NCI-H2107 treated with DMSO at 0.1 percent for 48 hours (cell line): ENCODE results near the gene SHMT2.
"Not testable (repeated sequence)": the region's sequence is repeated elsewhere in the genome, so short reads cannot be mapped to it uniquely, and the experiment has no call there.

Experiments
- DNase-seq: peaks from one replicate; lab custom pipeline; 2025; ENCODE audit not compliant: unreplicated experiment; lab: John Stamatoyannopoulos, UW

Gene SHMT2

GRCh38 chr12:57261428-57261865 lies 31.9 kb downstream of the SHMT2 start:
- peak; percentile 99 for DNase-seq

- no peak for DNase-seq
Measured at GRCh38 chr12:57262126-57262822, 32.8 kb downstream of the SHMT2 start.

- DNase-seq = no peak
Measured at GRCh38 chr12:57263096-57263495, 33.6 kb downstream of the SHMT2 start.

GRCh38 chr12:57266681-57267080 lies 37.2 kb downstream of the SHMT2 start:
- DNase-seq = no peak

- no peak for DNase-seq
Measured at GRCh38 chr12:57268264-57268663, 38.8 kb downstream of the SHMT2 start.

DNA sequence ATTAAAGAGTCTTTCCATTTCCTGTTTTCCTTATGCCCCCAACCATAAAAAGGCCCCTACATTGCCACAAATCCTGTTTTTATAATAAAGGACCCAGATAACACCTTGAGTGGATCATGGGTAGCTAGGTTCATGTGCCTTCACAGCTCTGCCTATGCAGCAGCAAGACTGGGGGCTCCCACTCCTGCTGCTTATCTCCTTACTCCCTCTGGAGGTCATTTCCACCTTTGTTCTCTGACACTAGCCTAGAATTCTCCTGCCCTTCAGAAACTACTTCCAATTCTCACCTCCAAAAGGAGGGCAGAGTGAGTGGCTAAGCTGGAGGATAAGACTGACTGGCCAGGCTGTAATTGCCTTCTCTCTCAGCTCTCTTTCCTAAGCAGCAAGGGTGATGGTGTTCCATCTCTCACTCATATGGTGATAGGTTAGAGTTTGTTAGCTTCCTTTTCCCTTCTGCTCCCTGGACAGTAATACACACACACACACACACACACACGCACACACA lies 41.5 kb downstream of the SHMT2 start:
- no peak for DNase-seq

- DNase-seq = no peak
Measured at GRCh38 chr12:57272337-57273151, 43.0 kb downstream of the SHMT2 start.

GRCh38 chr12:57273516-57273915 lies 44.0 kb downstream of the SHMT2 start:
- no peak for DNase-seq

DNA sequence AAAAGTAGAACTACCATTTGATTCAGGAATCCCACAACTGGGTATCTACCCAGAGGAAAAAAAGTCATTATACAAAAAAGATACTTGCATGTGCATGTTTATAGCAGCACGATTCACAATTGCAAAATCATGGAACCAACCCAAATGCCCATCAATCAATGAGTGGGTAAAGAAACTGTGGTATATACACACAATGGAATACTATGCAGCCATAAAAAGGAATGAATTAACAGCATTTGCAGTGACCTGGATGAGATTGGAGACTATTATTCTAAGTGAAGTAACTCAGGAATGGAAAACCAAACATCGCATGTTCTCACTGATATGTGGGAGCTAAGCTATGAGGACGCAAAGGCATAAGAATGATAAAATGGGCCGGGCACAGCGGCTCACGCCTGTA lies 46.7 kb downstream of the SHMT2 start:
- DNase-seq = not testable (repeated sequence)

DNA sequence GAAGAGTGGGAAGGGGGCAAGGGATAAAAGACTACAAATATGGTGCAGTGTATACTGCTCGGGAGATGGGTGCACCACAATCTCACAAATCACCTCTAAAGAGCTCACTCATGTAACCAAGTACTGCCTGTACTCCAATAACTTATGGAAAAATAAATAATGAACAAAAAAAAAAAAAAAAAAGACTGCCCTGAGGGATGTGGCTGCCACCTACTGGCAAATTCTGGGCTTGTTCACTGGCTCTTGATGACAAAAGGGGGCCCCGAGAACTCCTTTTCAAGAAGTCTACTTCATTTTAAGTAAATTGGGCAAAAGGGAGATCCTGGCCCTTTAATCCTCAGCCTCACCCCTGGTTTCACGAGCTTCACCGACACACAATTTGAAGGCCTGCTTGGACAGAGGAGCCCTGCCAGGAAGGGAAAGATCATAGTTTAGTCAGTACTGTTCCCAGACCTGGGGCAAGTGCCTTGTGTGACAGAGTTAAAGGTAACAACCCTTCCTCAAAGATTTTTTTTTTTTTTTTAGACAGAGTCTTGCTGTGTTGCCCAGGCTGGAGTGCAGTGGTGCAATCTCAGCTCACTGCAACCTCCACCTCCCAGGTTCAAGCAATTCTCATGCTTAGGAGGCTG lies 47.5 kb downstream of the SHMT2 start:
- DNase-seq = peak; percentile 17

GRCh38 chr12:57278465-57279381 lies 49.2 kb downstream of the SHMT2 start:
- no peak for DNase-seq

- no peak for DNase-seq
Measured at GRCh38 chr12:57280211-57281062, 50.9 kb downstream of the SHMT2 start.

GRCh38 chr12:57282073-57282472 lies 52.6 kb downstream of the SHMT2 start:
- DNase-seq = not testable (repeated sequence)
